Stomach (tissue), 4 donors: ENCODE data around the gene PYM1.

ENCODE experiments used
- EP300 ChIP-seq: sonication (generic); formaldehyde crosslinking; IDR thresholded peaks from one replicate; pipeline ENCODE4 v1.6.1; 2017; ENCODE audit warnings: antibody characterized with exemption
- POLR2A ChIP-seq, 4 donors: fragments of 450-650 bp; IDR thresholded peaks; one replicate each; pipeline ENCODE4 v1.6.1; 2016; ENCODE audit warnings: antibody characterized with exemption in 4 of 4, control low read depth in 2 of 4, mild to moderate bottlenecking in 1 of 4, moderate library complexity in 1 of 4
- POLR2AphosphoS5 ChIP-seq, 3 donors: sonication (generic); formaldehyde crosslinking; IDR thresholded peaks; one replicate each; pipeline ENCODE4 v1.6.1; 2016; ENCODE audit warnings: antibody characterized with exemption in 3 of 3
- TF ChIP-seq, protein P1 (sequence below), 7 experiments: fragments of 450-650 bp in 4 of 7; fragments of 200-600 bp in 3 of 7; sonication (generic) in 3 of 7; IDR thresholded peaks; one replicate each; pipeline ENCODE4 v1.5.1; 2016 to 2019; ENCODE audit warnings: antibody characterized with exemption in 7 of 7, control low read depth in 2 of 7, mild to moderate bottlenecking in 1 of 7

GRCh38 chr12:55929306-55929791 lies 1.7 kb upstream of the PYM1 start:
- TF ChIP-seq, protein P1, sequence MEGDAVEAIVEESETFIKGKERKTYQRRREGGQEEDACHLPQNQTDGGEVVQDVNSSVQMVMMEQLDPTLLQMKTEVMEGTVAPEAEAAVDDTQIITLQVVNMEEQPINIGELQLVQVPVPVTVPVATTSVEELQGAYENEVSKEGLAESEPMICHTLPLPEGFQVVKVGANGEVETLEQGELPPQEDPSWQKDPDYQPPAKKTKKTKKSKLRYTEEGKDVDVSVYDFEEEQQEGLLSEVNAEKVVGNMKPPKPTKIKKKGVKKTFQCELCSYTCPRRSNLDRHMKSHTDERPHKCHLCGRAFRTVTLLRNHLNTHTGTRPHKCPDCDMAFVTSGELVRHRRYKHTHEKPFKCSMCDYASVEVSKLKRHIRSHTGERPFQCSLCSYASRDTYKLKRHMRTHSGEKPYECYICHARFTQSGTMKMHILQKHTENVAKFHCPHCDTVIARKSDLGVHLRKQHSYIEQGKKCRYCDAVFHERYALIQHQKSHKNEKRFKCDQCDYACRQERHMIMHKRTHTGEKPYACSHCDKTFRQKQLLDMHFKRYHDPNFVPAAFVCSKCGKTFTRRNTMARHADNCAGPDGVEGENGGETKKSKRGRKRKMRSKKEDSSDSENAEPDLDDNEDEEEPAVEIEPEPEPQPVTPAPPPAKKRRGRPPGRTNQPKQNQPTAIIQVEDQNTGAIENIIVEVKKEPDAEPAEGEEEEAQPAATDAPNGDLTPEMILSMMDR (IDR thresholded peaks at IDR 0.05) = no peak
- no peak for TF ChIP-seq EP300
- no peak for TF ChIP-seq POLR2AphosphoS5 (IDR thresholded peaks at IDR 0.05)
- TF ChIP-seq POLR2A (IDR thresholded peaks at IDR 0.05) = no peak
